K562 (cell line): ENCODE results near the gene EVPL. TPM values are rescaled to one million over a fixed set of nuclear protein-coding genes. Genes with fewer than 3 reads are reported as not detected.
A peak's percentile ranks its signal among the peaks of the same experiment; 100 is the strongest.

ENCODE experiments used
- AFF1 ChIP-seq, 2 experiments: fragments of 450-650 bp; IDR thresholded peaks; 2 replicates each; pipeline ENCODE4 v1.6.1; 2018; ENCODE audit warnings: mild to moderate bottlenecking in 2 of 2, low read depth in 1 of 2; ENCODE audit not compliant: partially characterized antibody in 2 of 2
- BRD9 ChIP-seq: fragments of 450-650 bp; IDR thresholded peaks from 2 replicates; pipeline ENCODE4 v1.6.1; 2018; ENCODE audit warnings: low read depth; ENCODE audit not compliant: partially characterized antibody
- EHMT2 ChIP-seq: fragments of 450-650 bp; IDR thresholded peaks from 2 replicates; pipeline ENCODE4 v1.6.1; 2018; ENCODE audit warnings: antibody characterized with exemption
- FOXA3 ChIP-seq, 2 experiments: fragments of 450-650 bp in 1 of 2; sonication (generic) in 1 of 2; formaldehyde crosslinking; IDR thresholded peaks in 1 of 2; conservative IDR thresholded peaks in 1 of 2; 2 replicates each; pipeline versions ENCODE4 v1.4.0 to v1.8.0; 2020 to 2022; ENCODE audit warnings: mild to moderate bottlenecking in 2 of 2, missing genetic modification reagents in 1 of 2
- GATA2 ChIP-seq: sonication (generic); formaldehyde crosslinking; IDR thresholded peaks from 2 replicates; pipeline ENCODE4 v1.4.0; 2020; ENCODE audit warnings: mild to moderate bottlenecking, missing genetic modification reagents
- LEF1 ChIP-seq: fragments of 450-650 bp; IDR thresholded peaks from 2 replicates; pipeline ENCODE4 v1.6.1; 2016; ENCODE audit warnings: mild to moderate bottlenecking
- MLLT1 ChIP-seq, 2 experiments: fragments of 450-650 bp; IDR thresholded peaks; 2 replicates each; pipeline ENCODE4 v1.6.1; 2016
- NEUROD1 ChIP-seq: fragments of 150-350 bp; IDR thresholded peaks from 2 replicates; pipeline ENCODE4 v1.6.1; 2014; ENCODE audit warnings: borderline replicate concordance, low read length, low read depth; ENCODE audit not compliant: partially characterized antibody
- POLR2AphosphoS5 ChIP-seq: IDR thresholded peaks from 2 replicates; pipeline ENCODE4 v1.6.1; 2011; ENCODE audit warnings: mild to moderate bottlenecking, low read depth, low read length, moderate library complexity; ENCODE audit not compliant: control insufficient read depth, insufficient read depth
- RNF2 ChIP-seq: sonication (generic); IDR thresholded peaks from 2 replicates; pipeline ENCODE4 v1.6.1; 2016
- TFAP4 ChIP-seq: sonication (generic); formaldehyde crosslinking; IDR thresholded peaks from 2 replicates; pipeline ENCODE4 v1.8.0; 2022; ENCODE audit warnings: missing genetic modification reagents, mild to moderate bottlenecking, moderate library complexity, borderline replicate concordance
- ZBTB1 ChIP-seq: sonication (generic); formaldehyde crosslinking; IDR thresholded peaks from 2 replicates; pipeline ENCODE4 v1.8.1; 2023; ENCODE audit warnings: missing genetic modification reagents, low read depth, mild to moderate bottlenecking, borderline replicate concordance
- ZFX ChIP-seq: sonication (generic); formaldehyde crosslinking; IDR thresholded peaks from 2 replicates; pipeline ENCODE4 v1.8.0; 2022; ENCODE audit warnings: mild to moderate bottlenecking, missing genetic modification reagents, moderate library complexity
- polyA plus RNA-seq, 8 experiments: library from polyadenylated mRNA; depleted of rRNA in 4 of 8; stranded (reverse) in 5 of 8; unstranded in 3 of 8; fragments of >200 nt; fragmentation: Nextera tagmentation in 2 of 8; fragmentation: Illumina TruSeq in 1 of 8; extraction: Ambion mirVana in 2 of 8; extraction: Trizol in 1 of 8; gene quantifications; 2 replicates each; pipeline versions ENCODE4 v1.2.1 to v1.2.3, GENCODE V29; 2011 to 2014; ENCODE audit warnings: inconsistent platforms in 1 of 8, missing spikeins in 1 of 8
- total RNA-seq, 7 experiments: library from RNA; depleted of rRNA in 6 of 7; stranded (reverse); fragments of >200 nt in 6 of 7; fragmentation: Illumina TruSeq in 2 of 7; extraction: Trizol in 2 of 7; gene quantifications; 2 replicates each; pipeline versions ENCODE4 v1.2.1 to v1.2.3, GENCODE V29; 2011 to 2021; ENCODE audit warnings: low replicate concordance in 1 of 7
- TF ChIP-seq, protein P1 (sequence below): fragments of 250-450 bp; sonication (Bioruptor Pico); IDR thresholded peaks from 2 replicates; pipeline ENCODE4 v1.5.0; 2021; ENCODE audit warnings: mild to moderate bottlenecking, borderline replicate concordance
- TF ChIP-seq, protein P2 (sequence below): fragments of 450-650 bp; formaldehyde crosslinking; IDR thresholded peaks from 2 replicates; pipeline ENCODE4 v1.4.0; 2020; ENCODE audit warnings: mild to moderate bottlenecking, moderate library complexity

The EVPL gene
- total and polyA plus RNA-seq, 9 of the 15 experiments (the other 6 are each of a cell fraction or from before 2014, with no cell fraction given) = 0.08 to 0.18 (median 0.16) TPM; not detected in 5

- TF ChIP-seq EHMT2 (peak; percentile 56; the same call in 1 of the 2 replicates), TFAP4 (CRISPR knock-in tag) (peak; percentile 49), ZBTB1 (no peak), RNF2 (peak; percentile 45; the same call in 1 of the 2 replicates), AFF1 (IDR thresholded peaks at IDR 0.05; ENCODE audit: low read depth in 1 of 2, partially characterized antibody in 2 of 2) (peak in 1 of 2 experiments; percentile 88), ZFX (CRISPR knock-in tag) (peak; percentile 35; the same call in 1 of the 2 replicates), POLR2AphosphoS5 (peak; percentile 87; the same call in 1 of the 2 replicates), GATA2 (peak; percentile 73), MLLT1 (IDR thresholded peaks at IDR 0.05) (peak in 1 of 2 experiments; percentile 94; a peak in 2 of 4 replicates), LEF1 (peak; percentile 97), FOXA3 (CRISPR knock-in tag; conservative IDR thresholded peaks at IDR 0.05 in 1 of 2, IDR thresholded peaks at IDR 0.05 in 1 of 2) (peak; percentile 92 to 97), NEUROD1 (peak; percentile 67), BRD9 (peak; percentile 31)
- TF ChIP-seq, protein P1, sequence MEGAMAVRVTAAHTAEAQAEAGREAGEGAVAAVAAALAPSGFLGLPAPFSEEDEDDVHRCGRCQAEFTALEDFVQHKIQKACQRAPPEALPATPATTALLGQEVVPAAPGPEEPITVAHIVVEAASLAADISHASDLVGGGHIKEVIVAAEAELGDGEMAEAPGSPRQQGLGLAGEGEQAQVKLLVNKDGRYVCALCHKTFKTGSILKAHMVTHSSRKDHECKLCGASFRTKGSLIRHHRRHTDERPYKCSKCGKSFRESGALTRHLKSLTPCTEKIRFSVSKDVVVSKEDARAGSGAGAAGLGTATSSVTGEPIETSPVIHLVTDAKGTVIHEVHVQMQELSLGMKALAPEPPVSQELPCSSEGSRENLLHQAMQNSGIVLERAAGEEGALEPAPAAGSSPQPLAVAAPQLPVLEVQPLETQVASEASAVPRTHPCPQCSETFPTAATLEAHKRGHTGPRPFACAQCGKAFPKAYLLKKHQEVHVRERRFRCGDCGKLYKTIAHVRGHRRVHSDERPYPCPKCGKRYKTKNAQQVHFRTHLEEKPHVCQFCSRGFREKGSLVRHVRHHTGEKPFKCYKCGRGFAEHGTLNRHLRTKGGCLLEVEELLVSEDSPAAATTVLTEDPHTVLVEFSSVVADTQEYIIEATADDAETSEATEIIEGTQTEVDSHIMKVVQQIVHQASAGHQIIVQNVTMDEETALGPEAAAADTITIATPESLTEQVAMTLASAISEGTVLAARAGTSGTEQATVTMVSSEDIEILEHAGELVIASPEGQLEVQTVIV (CRISPR knock-in tag) = no peak
- TF ChIP-seq, protein P2, sequence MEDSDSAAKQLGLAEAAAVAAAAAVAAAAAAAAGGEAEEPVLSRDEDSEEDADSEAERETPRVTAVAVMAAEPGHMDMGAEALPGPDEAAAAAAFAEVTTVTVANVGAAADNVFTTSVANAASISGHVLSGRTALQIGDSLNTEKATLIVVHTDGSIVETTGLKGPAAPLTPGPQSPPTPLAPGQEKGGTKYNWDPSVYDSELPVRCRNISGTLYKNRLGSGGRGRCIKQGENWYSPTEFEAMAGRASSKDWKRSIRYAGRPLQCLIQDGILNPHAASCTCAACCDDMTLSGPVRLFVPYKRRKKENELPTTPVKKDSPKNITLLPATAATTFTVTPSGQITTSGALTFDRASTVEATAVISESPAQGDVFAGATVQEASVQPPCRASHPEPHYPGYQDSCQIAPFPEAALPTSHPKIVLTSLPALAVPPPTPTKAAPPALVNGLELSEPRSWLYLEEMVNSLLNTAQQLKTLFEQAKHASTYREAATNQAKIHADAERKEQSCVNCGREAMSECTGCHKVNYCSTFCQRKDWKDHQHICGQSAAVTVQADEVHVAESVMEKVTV = no peak
Measured at GRCh38 chr17:75970011-75970523, 57.0 kb downstream of the EVPL start (continued).
